GM19238 (cell line): Measurements from ENCODE around the gene GOSR2.
"Not testable (repeated sequence)": the region's sequence is repeated elsewhere in the genome, so short reads cannot be mapped to it uniquely, and the experiment has no call there.

Experiments
- DNase-seq: peaks from one replicate; pipeline ENCODE4 v3.0.0; 2011; ENCODE audit warnings: low spot score; ENCODE audit not compliant: insufficient read length

The GOSR2 gene

GRCh38 chr17:46892192-46892703 is 30.7 kb upstream of the GOSR2 start:
- DNase-seq: no peak

- no peak for DNase-seq
Observed at GRCh38 chr17:46894024-46894423, 28.9 kb upstream of the GOSR2 start.

GRCh38 chr17:46894476-46895151 is 28.3 kb upstream of the GOSR2 start:
- no peak for DNase-seq

GRCh38 chr17:46895171-46895570 is 27.8 kb upstream of the GOSR2 start:
- DNase-seq: no peak

- DNase-seq: no peak
Observed at GRCh38 chr17:46896991-46897390, 26.0 kb upstream of the GOSR2 start.

- DNase-seq: no peak
Observed at GRCh38 chr17:46898364-46898763, 24.6 kb upstream of the GOSR2 start.

GRCh38 chr17:46898860-46899259 is 24.1 kb upstream of the GOSR2 start:
- no peak for DNase-seq

- no peak for DNase-seq
Observed at GRCh38 chr17:46901291-46901690, 21.7 kb upstream of the GOSR2 start.

- DNase-seq: no peak
Observed at GRCh38 chr17:46903762-46904672, 18.9 kb upstream of the GOSR2 start.

- no peak for DNase-seq
Observed at GRCh38 chr17:46908068-46908737, 14.8 kb upstream of the GOSR2 start.

GRCh38 chr17:46910179-46910927 is 12.6 kb upstream of the GOSR2 start:
- no peak for DNase-seq

- no peak for DNase-seq
Observed at GRCh38 chr17:46911311-46911710, 11.6 kb upstream of the GOSR2 start.

- no peak for DNase-seq
Observed at GRCh38 chr17:46915596-46915995, 7.4 kb upstream of the GOSR2 start.

- no peak for DNase-seq
Observed at GRCh38 chr17:46916211-46916610, 6.7 kb upstream of the GOSR2 start.

GRCh38 chr17:46916623-46917022 is 6.3 kb upstream of the GOSR2 start:
- DNase-seq: no peak

- no peak for DNase-seq
Observed at GRCh38 chr17:46917041-46917440, 5.9 kb upstream of the GOSR2 start.

- DNase-seq: no peak
Observed at GRCh38 chr17:46917516-46917915, 5.4 kb upstream of the GOSR2 start.

- DNase-seq: not testable (repeated sequence)
Observed at GRCh38 chr17:46921962-46922361, 998 bp upstream of the GOSR2 start.

- DNase-seq: no peak
Observed at GRCh38 chr17:46922487-46922803, 515 bp upstream of the GOSR2 start.

- no peak for DNase-seq
Observed at GRCh38 chr17:46925185-46925868, 2.4 kb downstream of the GOSR2 start.
